K562 (cell line): ENCODE data around the gene RTL10. TPM values are rescaled to one million over a fixed set of nuclear protein-coding genes. Genes with fewer than 3 reads are reported as not detected.

Source experiments
- CHCHD3 ChIP-seq: fragments of 250-450 bp; sonication (Bioruptor Pico); IDR thresholded peaks from 2 replicates; pipeline ENCODE4 v2.1.2; 2022; ENCODE audit warnings: mild to moderate bottlenecking
- GABPB1 ChIP-seq: sonication (generic); formaldehyde crosslinking; IDR thresholded peaks from 2 replicates; pipeline ENCODE4 v1.8.0; 2022; ENCODE audit warnings: mild to moderate bottlenecking, missing genetic modification reagents
- KDM4B ChIP-seq, 2 experiments: fragments of 450-650 bp in 1 of 2; sonication (generic) in 1 of 2; IDR thresholded peaks; 2 replicates each; pipeline ENCODE4 v1.6.1; 2016 to 2017; ENCODE audit warnings: borderline replicate concordance in 2 of 2, antibody characterized with exemption in 1 of 2, low read depth in 1 of 2, mild to moderate bottlenecking in 1 of 2
- RBFOX2 ChIP-seq: fragments of 200-400 bp; formaldehyde crosslinking; IDR thresholded peaks from 2 replicates; pipeline ENCODE4 v1.6.1; 2017; ENCODE audit warnings: low read depth, mild to moderate bottlenecking, low read length, moderate library complexity
- SMARCA4 ChIP-seq: fragments of 450-650 bp; IDR thresholded peaks from 2 replicates; pipeline ENCODE4 v1.6.1; 2016
- SMARCB1 ChIP-seq: IDR thresholded peaks from 2 replicates; pipeline ENCODE4 v1.6.1; 2011; ENCODE audit warnings: improper control_type of control experiment, low read depth; ENCODE audit not compliant: insufficient read length
- TRIM28 ChIP-seq: fragments of 450-650 bp; IDR thresholded peaks from 2 replicates; pipeline ENCODE4 v1.6.1; 2017
- ZNF184 ChIP-seq: sonication (generic); formaldehyde crosslinking; IDR thresholded peaks from 2 replicates; pipeline ENCODE4 v1.5.0; 2020; ENCODE audit warnings: missing genetic modification reagents
- ZNF589 ChIP-seq: fragments of 200-800 bp; sonication (Bioruptor generic); IDR thresholded peaks from 2 replicates; pipeline ENCODE4 v1.6.1; 2016; ENCODE audit warnings: low read depth, missing genetic modification characterization, missing compliant biosample characterization
- polyA plus RNA-seq, 8 experiments: library from polyadenylated mRNA; depleted of rRNA in 4 of 8; stranded (reverse) in 5 of 8; unstranded in 3 of 8; fragments of >200 nt; fragmentation: Nextera tagmentation in 2 of 8; fragmentation: Illumina TruSeq in 1 of 8; extraction: Ambion mirVana in 2 of 8; extraction: Trizol in 1 of 8; gene quantifications; 2 replicates each; pipeline versions ENCODE4 v1.2.1 to v1.2.3, GENCODE V29; 2011 to 2014; ENCODE audit warnings: inconsistent platforms in 1 of 8, missing spikeins in 1 of 8
- total RNA-seq, 7 experiments: library from RNA; depleted of rRNA in 6 of 7; stranded (reverse); fragments of >200 nt in 6 of 7; fragmentation: Illumina TruSeq in 2 of 7; extraction: Trizol in 2 of 7; gene quantifications; 2 replicates each; pipeline versions ENCODE4 v1.2.1 to v1.2.3, GENCODE V29; 2011 to 2021; ENCODE audit warnings: low replicate concordance in 1 of 7
- TF ChIP-seq, protein P1 (sequence below): sonication (generic); formaldehyde crosslinking; IDR thresholded peaks from 2 replicates; pipeline ENCODE4 v1.5.0; 2020; ENCODE audit warnings: missing genetic modification reagents
- TF ChIP-seq, protein P2 (sequence below), 2 experiments: fragments of 450-650 bp; IDR thresholded peaks; 2 replicates each; pipeline ENCODE4 v1.6.1; 2016; ENCODE audit warnings: mild to moderate bottlenecking in 2 of 2, borderline replicate concordance in 1 of 2, low read depth in 1 of 2, moderate library complexity in 1 of 2
- TF ChIP-seq, protein P3 (sequence below): sonication (generic); formaldehyde crosslinking; IDR thresholded peaks from 2 replicates; pipeline ENCODE4 v1.8.1; 2022; ENCODE audit warnings: missing genetic modification reagents
- TF ChIP-seq, protein P4 (sequence below): fragments of 450-650 bp; IDR thresholded peaks from 2 replicates; pipeline ENCODE4 v1.6.1; 2018; ENCODE audit not compliant: partially characterized antibody

Gene RTL10
- total and polyA plus RNA-seq, 9 of the 15 experiments (the other 6 are each of a cell fraction or from before 2014, with no cell fraction given) = 19.8 to 75.5 (median 32.5) TPM

DNA sequence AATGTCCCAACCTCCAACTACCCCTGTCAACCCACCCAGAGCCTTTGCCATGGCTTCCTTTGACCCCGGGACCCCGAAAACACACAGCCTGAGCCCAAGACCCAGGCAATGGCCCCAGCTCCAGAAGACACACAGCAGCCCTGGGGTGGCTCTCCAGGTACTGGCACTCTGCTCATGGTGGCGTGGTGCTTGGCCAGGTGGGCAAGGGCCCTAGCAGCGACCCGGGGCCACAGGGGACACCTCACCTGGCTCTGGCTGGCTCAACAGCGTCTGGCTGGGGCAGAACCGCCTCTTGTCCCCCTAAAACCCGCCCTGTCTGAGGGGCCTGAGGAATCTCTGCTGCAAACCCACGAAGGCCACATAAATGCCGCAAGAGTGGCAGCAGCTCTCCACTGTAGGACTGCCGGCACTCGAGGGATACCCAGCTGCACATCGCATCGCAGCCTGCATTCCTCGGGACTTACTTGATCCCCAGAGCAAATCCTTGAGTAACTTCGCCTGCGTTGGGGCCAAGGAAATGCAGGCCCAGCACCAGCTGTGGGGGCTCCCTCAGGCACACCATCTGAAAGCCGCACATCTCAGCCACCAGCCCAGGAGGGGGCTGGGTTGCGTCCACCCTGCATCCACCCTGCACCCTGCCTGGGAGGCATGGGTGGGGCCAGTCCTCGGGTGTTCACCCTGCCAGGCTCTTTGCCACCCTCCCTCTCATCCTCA, 23.1 kb upstream of the RTL10 start (continued):
- TF ChIP-seq TRIM28 = no peak
- no peak for TF ChIP-seq GABPB1 (CRISPR knock-in tag)
- TF ChIP-seq, protein P1, sequence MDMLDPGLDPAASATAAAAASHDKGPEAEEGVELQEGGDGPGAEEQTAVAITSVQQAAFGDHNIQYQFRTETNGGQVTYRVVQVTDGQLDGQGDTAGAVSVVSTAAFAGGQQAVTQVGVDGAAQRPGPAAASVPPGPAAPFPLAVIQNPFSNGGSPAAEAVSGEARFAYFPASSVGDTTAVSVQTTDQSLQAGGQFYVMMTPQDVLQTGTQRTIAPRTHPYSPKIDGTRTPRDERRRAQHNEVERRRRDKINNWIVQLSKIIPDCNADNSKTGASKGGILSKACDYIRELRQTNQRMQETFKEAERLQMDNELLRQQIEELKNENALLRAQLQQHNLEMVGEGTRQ (CRISPR knock-in tag) = no peak
- peak; percentile 15; the same call in 1 of the 2 replicates for TF ChIP-seq RBFOX2
- no peak for TF ChIP-seq KDM4B (IDR thresholded peaks at IDR 0.05; ENCODE audit: borderline replicate concordance in 2 of 2, low read depth in 1 of 2)
- TF ChIP-seq SMARCB1 = no peak
- TF ChIP-seq, protein P2, sequence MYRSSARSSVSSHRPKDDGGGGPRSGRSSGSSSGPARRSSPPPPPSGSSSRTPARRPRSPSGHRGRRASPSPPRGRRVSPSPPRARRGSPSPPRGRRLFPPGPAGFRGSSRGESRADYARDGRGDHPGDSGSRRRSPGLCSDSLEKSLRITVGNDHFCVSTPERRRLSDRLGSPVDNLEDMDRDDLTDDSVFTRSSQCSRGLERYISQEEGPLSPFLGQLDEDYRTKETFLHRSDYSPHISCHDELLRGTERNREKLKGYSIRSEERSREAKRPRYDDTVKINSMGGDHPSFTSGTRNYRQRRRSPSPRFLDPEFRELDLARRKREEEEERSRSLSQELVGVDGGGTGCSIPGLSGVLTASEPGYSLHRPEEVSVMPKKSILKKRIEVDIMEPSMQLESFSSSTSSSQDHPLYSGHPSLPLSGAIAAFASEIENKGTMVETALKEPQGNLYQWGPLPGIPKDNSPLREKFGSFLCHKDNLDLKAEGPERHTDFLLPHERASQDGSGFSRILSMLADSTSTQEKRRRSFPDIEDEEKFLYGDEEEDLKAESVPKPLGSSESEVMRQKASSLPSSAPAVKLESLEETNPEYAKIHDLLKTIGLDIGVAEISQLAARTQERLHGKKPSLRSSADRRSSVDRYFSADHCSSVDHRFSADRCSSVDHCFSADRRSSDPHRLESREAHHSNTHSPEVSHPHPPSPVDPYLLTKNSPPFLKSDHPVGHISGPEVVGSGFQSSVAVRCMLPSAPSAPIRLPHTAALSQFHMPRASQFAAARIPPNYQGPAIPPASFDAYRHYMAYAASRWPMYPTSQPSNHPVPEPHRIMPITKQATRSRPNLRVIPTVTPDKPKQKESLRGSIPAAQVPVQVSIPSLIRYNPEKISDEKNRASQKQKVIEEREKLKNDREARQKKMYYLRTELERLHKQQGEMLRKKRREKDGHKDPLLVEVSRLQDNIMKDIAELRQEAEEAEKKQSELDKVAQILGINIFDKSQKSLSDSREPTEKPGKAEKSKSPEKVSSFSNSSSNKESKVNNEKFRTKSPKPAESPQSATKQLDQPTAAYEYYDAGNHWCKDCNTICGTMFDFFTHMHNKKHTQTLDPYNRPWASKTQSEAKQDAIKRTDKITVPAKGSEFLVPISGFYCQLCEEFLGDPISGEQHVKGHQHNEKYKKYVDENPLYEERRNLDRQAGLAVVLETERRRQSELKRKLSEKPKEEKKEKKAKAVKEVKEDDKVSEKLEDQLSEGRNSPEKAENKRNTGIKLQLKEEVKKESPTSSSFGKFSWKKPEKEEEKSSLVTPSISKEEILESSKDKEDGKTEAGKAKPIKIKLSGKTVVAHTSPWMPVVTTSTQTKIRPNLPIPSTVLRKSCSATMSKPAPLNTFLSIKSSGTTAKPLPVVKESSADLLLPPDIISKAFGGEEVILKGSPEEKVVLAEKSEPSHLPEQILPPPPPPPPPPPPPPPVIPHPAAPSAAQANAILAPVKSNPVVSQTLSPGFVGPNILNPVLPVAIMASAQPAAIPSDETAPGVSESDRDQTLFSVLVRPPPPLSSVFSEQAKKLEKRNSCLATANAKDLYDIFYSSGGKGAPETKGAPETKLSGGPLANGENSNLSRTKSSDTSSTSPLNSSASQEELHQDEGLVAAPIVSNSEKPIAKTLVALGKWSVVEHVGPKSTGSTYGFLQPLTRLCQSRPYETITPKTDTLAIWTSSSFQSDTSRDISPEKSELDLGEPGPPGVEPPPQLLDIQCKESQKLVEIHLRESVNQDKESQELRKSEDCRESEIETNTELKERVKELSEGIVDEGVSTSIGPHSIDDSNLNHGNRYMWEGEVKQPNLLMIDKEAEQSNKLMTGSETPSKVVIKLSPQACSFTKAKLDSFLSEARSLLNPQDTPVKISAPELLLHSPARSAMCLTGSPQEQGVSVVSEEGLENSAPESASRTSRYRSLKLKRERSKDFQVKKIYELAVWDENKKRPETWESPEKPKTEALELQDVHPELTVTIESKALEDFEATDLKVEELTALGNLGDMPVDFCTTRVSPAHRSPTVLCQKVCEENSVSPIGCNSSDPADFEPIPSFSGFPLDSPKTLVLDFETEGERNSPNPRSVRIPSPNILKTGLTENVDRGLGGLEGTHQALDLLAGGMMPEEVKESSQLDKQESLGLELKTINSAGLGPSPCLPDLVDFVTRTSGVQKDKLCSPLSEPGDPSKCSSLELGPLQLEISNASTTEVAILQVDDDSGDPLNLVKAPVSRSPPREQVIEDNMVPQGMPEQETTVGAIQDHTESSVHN (IDR thresholded peaks at IDR 0.05; ENCODE audit: borderline replicate concordance in 1 of 2, low read depth in 1 of 2) = no peak
- TF ChIP-seq ZNF589 (CRISPR knock-in tag) = no peak
- TF ChIP-seq CHCHD3 (CRISPR knock-in tag) = 0 out of 2 replicates have a peak, but pooled peaks have one; percentile 26
- TF ChIP-seq SMARCA4 = no peak
- TF ChIP-seq ZNF184 (CRISPR knock-in tag) = 0 out of 2 replicates have a peak, but pooled peaks have one; percentile 4
- TF ChIP-seq, protein P3, sequence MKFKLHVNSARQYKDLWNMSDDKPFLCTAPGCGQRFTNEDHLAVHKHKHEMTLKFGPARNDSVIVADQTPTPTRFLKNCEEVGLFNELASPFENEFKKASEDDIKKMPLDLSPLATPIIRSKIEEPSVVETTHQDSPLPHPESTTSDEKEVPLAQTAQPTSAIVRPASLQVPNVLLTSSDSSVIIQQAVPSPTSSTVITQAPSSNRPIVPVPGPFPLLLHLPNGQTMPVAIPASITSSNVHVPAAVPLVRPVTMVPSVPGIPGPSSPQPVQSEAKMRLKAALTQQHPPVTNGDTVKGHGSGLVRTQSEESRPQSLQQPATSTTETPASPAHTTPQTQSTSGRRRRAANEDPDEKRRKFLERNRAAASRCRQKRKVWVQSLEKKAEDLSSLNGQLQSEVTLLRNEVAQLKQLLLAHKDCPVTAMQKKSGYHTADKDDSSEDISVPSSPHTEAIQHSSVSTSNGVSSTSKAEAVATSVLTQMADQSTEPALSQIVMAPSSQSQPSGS (CRISPR knock-in tag) = no peak
- TF ChIP-seq, protein P4, sequence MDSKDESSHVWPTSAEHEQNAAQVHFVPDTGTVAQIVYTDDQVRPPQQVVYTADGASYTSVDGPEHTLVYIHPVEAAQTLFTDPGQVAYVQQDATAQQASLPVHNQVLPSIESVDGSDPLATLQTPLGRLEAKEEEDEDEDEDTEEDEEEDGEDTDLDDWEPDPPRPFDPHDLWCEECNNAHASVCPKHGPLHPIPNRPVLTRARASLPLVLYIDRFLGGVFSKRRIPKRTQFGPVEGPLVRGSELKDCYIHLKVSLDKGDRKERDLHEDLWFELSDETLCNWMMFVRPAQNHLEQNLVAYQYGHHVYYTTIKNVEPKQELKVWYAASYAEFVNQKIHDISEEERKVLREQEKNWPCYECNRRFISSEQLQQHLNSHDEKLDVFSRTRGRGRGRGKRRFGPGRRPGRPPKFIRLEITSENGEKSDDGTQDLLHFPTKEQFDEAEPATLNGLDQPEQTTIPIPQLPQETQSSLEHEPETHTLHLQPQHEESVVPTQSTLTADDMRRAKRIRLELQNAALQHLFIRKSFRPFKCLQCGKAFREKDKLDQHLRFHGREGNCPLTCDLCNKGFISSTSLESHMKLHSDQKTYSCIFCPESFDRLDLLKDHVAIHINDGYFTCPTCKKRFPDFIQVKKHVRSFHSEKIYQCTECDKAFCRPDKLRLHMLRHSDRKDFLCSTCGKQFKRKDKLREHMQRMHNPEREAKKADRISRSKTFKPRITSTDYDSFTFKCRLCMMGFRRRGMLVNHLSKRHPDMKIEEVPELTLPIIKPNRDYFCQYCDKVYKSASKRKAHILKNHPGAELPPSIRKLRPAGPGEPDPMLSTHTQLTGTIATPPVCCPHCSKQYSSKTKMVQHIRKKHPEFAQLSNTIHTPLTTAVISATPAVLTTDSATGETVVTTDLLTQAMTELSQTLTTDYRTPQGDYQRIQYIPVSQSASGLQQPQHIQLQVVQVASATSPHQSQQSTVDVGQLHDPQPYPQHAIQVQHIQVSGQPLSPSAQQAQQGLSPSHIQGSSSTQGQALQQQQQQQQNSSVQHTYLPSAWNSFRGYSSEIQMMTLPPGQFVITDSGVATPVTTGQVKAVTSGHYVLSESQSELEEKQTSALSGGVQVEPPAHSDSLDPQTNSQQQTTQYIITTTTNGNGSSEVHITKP = no peak
